HCT116 (cell line): ENCODE results near the gene FOXN3. TPM values are rescaled to one million over a fixed set of nuclear protein-coding genes. Genes with fewer than 3 reads are reported as not detected.

Experiments
- ATAC-seq: fragments of 200-7000 bp; cut with Tn5 transposase; 2 replicates; pipeline ENCODE4 v1.9.1; 2020; ENCODE audit warnings: mild to moderate bottlenecking, moderate library complexity
- BruUV-seq: library from RNA; stranded (reverse); fragments of 400-500 nt; replicated peaks from 2 replicates; lab custom pipeline; 2021; lab: Mats Ljungman, UMichigan
- CTCF ChIA-PET: fragments of 300-600 bp; sonication (Branson Sonifier 250); formaldehyde crosslinking; loops from one replicate; lab custom pipeline; 2021; ENCODE audit warnings: antibody characterized with exemption; lab: Charles Lee
- POLR2A ChIA-PET: fragments of 300-600, 350-600 bp; sonication (Branson Sonifier 250); formaldehyde crosslinking; loops from one replicate; lab custom pipeline; 2021; ENCODE audit warnings: antibody characterized with exemption; lab: Charles Lee
- RAD21 ChIA-PET, 2 experiments: fragments of 300-600 bp; sonication (Branson Sonifier 250); formaldehyde crosslinking; loops; one replicate each; lab custom pipeline; 2023; ENCODE audit warnings: low total read pairs in 2 of 2; ENCODE audit not compliant: uncharacterized antibody in 2 of 2, unreplicated experiment in 2 of 2, low non-redundant PET in 1 of 2; lab: Charles Lee
- DNase-seq: peaks from one replicate; pipeline ENCODE4 v3.0.0-alpha.2; 2010; ENCODE audit warnings: low read depth, low spot score
- H2AFZ ChIP-seq: fragments of 200-600 bp; shearing (Covaris generic), sonication (generic); 2 replicates; pipeline ENCODE4 v1.6.1; 2017; ENCODE audit warnings: low read depth, mixed run types, mixed read lengths, antibody characterized with exemption, low read length; ENCODE audit not compliant: poor library complexity, severe bottlenecking
- H3K27ac ChIP-seq: 2 replicates; pipeline ENCODE4 v1.5.1; 2012; ENCODE audit warnings: low read depth, low read length
- H3K27me3 ChIP-seq: fragments of 200-600 bp; sonication (generic); 2 replicates; pipeline ENCODE4 v1.6.1; 2016; ENCODE audit warnings: mixed run types, low read length, mixed read lengths; ENCODE audit not compliant: insufficient read depth
- H3K36me3 ChIP-seq, 2 experiments: fragments of 200-500 bp in 1 of 2; fragments of 200-600 bp in 1 of 2; sonication (Bioruptor generic) in 1 of 2; sonication (generic) in 1 of 2; 2 replicates each; pipeline versions ENCODE4 v1.5.1 to v1.6.1; 2014 to 2016; ENCODE audit warnings: low read length in 2 of 2, inconsistent platforms in 1 of 2, mixed read lengths in 1 of 2, mixed run types in 1 of 2; ENCODE audit not compliant: insufficient read depth in 2 of 2, control insufficient read depth in 1 of 2
- H3K4me1 ChIP-seq, 2 experiments: fragments of 200-600 bp in 1 of 2; sonication (generic) in 1 of 2; 2 replicates each; pipeline versions ENCODE4 v1.5.1 to v1.6.1; 2012 to 2017; ENCODE audit warnings: low read length in 2 of 2, inconsistent platforms in 1 of 2, mild to moderate bottlenecking in 1 of 2, mixed read lengths in 1 of 2, mixed run types in 1 of 2, moderate library complexity in 1 of 2; ENCODE audit not compliant: insufficient read depth in 2 of 2, control insufficient read depth in 1 of 2
- H3K4me2 ChIP-seq: fragments of 200-600 bp; sonication (generic); 2 replicates; pipeline ENCODE4 v1.6.1; 2017; ENCODE audit warnings: mixed run types, low read length, mixed read lengths
- H3K4me3 ChIP-seq, 2 experiments: fragments of 200-600 bp in 1 of 2; sonication (generic) in 1 of 2; replicated peaks in 1 of 2; 2 replicates each; pipeline ENCODE4 v1.5.1; 2011 to 2016; ENCODE audit warnings: low read length in 2 of 2, control low read depth in 1 of 2, low read depth in 1 of 2, mild to moderate bottlenecking in 1 of 2, mixed read lengths in 1 of 2, mixed run types in 1 of 2
- H3K79me2 ChIP-seq: fragments of 200-600 bp; sonication (generic); 2 replicates; pipeline ENCODE4 v1.6.1; 2017; ENCODE audit warnings: mild to moderate bottlenecking, mixed run types, low read length, moderate library complexity, mixed read lengths; ENCODE audit not compliant: insufficient read depth
- H3K9ac ChIP-seq: fragments of 200-600 bp; sonication (generic); 2 replicates; pipeline ENCODE4 v1.6.1; 2016; ENCODE audit warnings: low read length, mixed read lengths
- H3K9me2 ChIP-seq: fragments of 200-600 bp; sonication (generic), shearing (Covaris generic); 2 replicates; pipeline ENCODE4 v1.6.1; 2017; ENCODE audit warnings: mixed run types, mild to moderate bottlenecking, moderate library complexity; ENCODE audit not compliant: insufficient read depth
- H3K9me3 ChIP-seq, 2 experiments: fragments of 200-500 bp in 1 of 2; fragments of 200-600 bp in 1 of 2; sonication (Bioruptor generic) in 1 of 2; sonication (generic) in 1 of 2; 2 replicates each; pipeline ENCODE4 v1.6.1; 2014 to 2017; ENCODE audit warnings: low read length in 2 of 2, mixed read lengths in 2 of 2, inconsistent platforms in 1 of 2, low read depth in 1 of 2, mild to moderate bottlenecking in 1 of 2, mixed run types in 1 of 2, moderate library complexity in 1 of 2; ENCODE audit not compliant: control insufficient read depth in 1 of 2, insufficient read depth in 1 of 2
- H4K20me1 ChIP-seq: fragments of 200-600 bp; sonication (generic), shearing (Covaris generic); 2 replicates; pipeline ENCODE4 v1.6.1; 2017; ENCODE audit warnings: mixed run types, mild to moderate bottlenecking, moderate library complexity; ENCODE audit not compliant: insufficient read depth
- ATF3 ChIP-seq: IDR thresholded peaks from 2 replicates; pipeline ENCODE4 v1.6.1; 2012
- CTCF ChIP-seq, 3 experiments: fragments of 200-600 bp in 1 of 3; sonication (generic) in 1 of 3; IDR thresholded peaks in 2 of 3; conservative IDR thresholded peaks in 1 of 3; 2 replicates each; pipeline ENCODE4 v1.5.1; 2012 to 2017; ENCODE audit warnings: low read depth in 2 of 3, low read length in 2 of 3, antibody characterized with exemption in 1 of 3, borderline replicate concordance in 1 of 3, control low read depth in 1 of 3, mild to moderate bottlenecking in 1 of 3, mixed read lengths in 1 of 3, mixed run types in 1 of 3, moderate library complexity in 1 of 3; ENCODE audit not compliant: insufficient read depth in 1 of 3
- ELF1 ChIP-seq: IDR thresholded peaks from 2 replicates; pipeline ENCODE4 v1.6.1; 2012; ENCODE audit warnings: low read depth, borderline replicate concordance
- EZH2 ChIP-seq: fragments of 200-600 bp; sonication (generic); IDR thresholded peaks from 2 replicates; pipeline ENCODE4 v1.6.1; 2017; ENCODE audit warnings: antibody characterized with exemption, mixed run types
- EZH2phosphoT487 ChIP-seq: fragments of 200-600 bp; IDR thresholded peaks from 2 replicates; pipeline ENCODE4 v1.6.1; 2018; ENCODE audit warnings: antibody characterized with exemption, borderline replicate concordance
- FOSL1 ChIP-seq: IDR thresholded peaks from 2 replicates; pipeline ENCODE4 v1.6.1; 2012; ENCODE audit warnings: low read depth
- MAX ChIP-seq: IDR thresholded peaks from 2 replicates; pipeline ENCODE4 v1.6.1; 2012
- POLR2AphosphoS5 ChIP-seq: IDR thresholded peaks from 2 replicates; pipeline ENCODE4 v1.6.1; 2011; ENCODE audit warnings: mild to moderate bottlenecking, low read depth, low read length, moderate library complexity
- SIN3A ChIP-seq: IDR thresholded peaks from 2 replicates; pipeline ENCODE4 v1.6.1; 2012; ENCODE audit warnings: low read depth
- SP1 ChIP-seq: IDR thresholded peaks from 2 replicates; pipeline ENCODE4 v1.6.1; 2012; ENCODE audit warnings: low read depth
- SRF ChIP-seq: IDR thresholded peaks from 2 replicates; pipeline ENCODE4 v1.6.1; 2012; ENCODE audit warnings: low read depth
- TCF7L2 ChIP-seq: IDR thresholded peaks from 2 replicates; pipeline ENCODE4 v1.7.0; 2011; ENCODE audit warnings: borderline replicate concordance, inconsistent platforms; ENCODE audit not compliant: insufficient read depth, insufficient read length; ENCODE audit errors: extremely low read depth
- YY1 ChIP-seq: IDR thresholded peaks from 2 replicates; pipeline ENCODE4 v1.6.1; 2011; ENCODE audit warnings: low read length, low read depth, moderate library complexity, mild to moderate bottlenecking; ENCODE audit not compliant: insufficient replicate concordance; ENCODE audit errors: extremely low read depth
- ZBTB33 ChIP-seq: IDR thresholded peaks from 2 replicates; pipeline ENCODE4 v1.6.1; 2011; ENCODE audit warnings: mild to moderate bottlenecking, low read length, moderate library complexity; ENCODE audit not compliant: insufficient replicate concordance; ENCODE audit errors: extremely low read depth
- ZFX ChIP-seq: fragments of 450-650 bp; IDR thresholded peaks from 2 replicates; pipeline ENCODE4 v1.6.1; 2017
- ZNF274 ChIP-seq: fragments of 200-500 bp; sonication (Bioruptor generic); IDR thresholded peaks from 2 replicates; pipeline ENCODE4 v1.6.1; 2014; ENCODE audit warnings: mild to moderate bottlenecking, low read depth, low read length, inconsistent platforms
- intact Hi-C: fragments of 100-400 bp; cut with micrococcal nuclease; formaldehyde crosslinking; loops from 2 replicates; pipeline ENCODE4 v1.10.0; 2022
- total RNA-seq: library from RNA; stranded (reverse); gene quantifications from one replicate; pipeline ENCODE4 v1.2.1, GENCODE V29; 2021; ENCODE audit not compliant: unreplicated experiment

The FOXN3 gene
- total RNA-seq, 1 experiment from 2014 or later = 20.0 TPM

- Histone ChIP-seq H2AFZ (no peak overlapping the region), H3K27me3 (no peaks in the 10 kb centered on the region), H3K9ac (no peak overlapping the region), H3K9me3 (no peaks in the 10 kb centered on the region), H3K9me2 (no peaks in the 10 kb centered on the region), H3K4me1 (no peaks in the 10 kb centered on the region), H3K27ac (no peak overlapping the region), H4K20me1 (no peaks in the 10 kb centered on the region), H3K4me2 (no peak overlapping the region), H3K4me3 (no peak overlapping the region), H3K79me2 (no peaks in the 10 kb centered on the region), H3K36me3 (no peaks in the 10 kb centered on the region)
- intact Hi-C loops = no loop called here
- no TSS peak for BruUV-seq
- TF ChIP-seq ELF1 (no peak), SRF (no peak), ZNF274 (no peak), FOSL1 (no peak), YY1 (no peak), ZBTB33 (no peak), EZH2 (no peak), SP1 (no peak), ZFX (no peak), TCF7L2 (no peak), EZH2phosphoT487 (no peak), CTCF (IDR thresholded peaks at IDR 0.05 in 2 of 3, conservative IDR thresholded peaks at IDR 0.05 in 1 of 3; ENCODE audit: borderline replicate concordance in 1 of 3, insufficient read depth in 1 of 3, low read depth in 2 of 3, low read length in 2 of 3) (no peak), SIN3A (no peak), ATF3 (no peak), POLR2AphosphoS5 (no peak), MAX (no peak)
- POLR2A ChIA-PET = no interaction called here
- RAD21 ChIA-PET = no interaction called here
- CTCF ChIA-PET = no interaction called here
- DNase-seq = no peak
- no peak for ATAC-seq
These were observed 33.0 kb downstream of the FOXN3 start for GRCh38 chr14:89384023-89384422.
